ENCODE data around the gene TMPRSS4. TPM values are rescaled to one million over a fixed set of nuclear protein-coding genes. Genes with fewer than 3 reads are reported as not detected.

Gene TMPRSS4, protein sequence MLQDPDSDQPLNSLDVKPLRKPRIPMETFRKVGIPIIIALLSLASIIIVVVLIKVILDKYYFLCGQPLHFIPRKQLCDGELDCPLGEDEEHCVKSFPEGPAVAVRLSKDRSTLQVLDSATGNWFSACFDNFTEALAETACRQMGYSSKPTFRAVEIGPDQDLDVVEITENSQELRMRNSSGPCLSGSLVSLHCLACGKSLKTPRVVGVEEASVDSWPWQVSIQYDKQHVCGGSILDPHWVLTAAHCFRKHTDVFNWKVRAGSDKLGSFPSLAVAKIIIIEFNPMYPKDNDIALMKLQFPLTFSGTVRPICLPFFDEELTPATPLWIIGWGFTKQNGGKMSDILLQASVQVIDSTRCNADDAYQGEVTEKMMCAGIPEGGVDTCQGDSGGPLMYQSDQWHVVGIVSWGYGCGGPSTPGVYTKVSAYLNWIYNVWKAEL
- total RNA-seq, result not detected
- long read RNA-seq, result 0 reads

DNA sequence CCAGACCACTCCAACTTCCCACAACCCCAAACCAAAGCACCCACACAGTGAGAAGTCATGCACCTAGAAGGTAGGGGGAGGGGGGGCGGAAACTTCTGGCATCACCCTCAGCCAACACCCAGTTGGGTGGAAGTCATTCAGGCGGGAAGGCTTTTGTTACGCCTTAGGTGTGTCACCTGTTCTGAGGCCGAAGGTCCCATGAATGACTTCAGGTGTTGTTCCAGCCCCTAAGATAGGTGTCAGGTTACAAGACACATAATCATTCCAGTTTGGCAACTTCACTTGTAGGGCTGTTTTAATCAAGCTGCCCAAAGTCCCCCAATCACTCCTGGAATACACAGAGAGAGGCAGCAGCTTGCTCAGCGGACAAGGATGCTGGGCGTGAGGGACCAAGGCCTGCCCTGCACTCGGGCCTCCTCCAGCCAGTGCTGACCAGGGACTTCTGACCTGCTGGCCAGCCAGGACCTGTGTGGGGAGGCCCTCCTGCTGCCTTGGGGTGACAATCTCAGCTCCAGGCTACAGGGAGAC is at the start of gene TMPRSS4:
TSS of gene TMPRSS4 (plus strand) at position 325 of the 528 bp plus-strand sequence. CDS start 225 bp downstream, outside the sequence.
- no peak for DNase-seq (ENCODE audit: low spot score)

DNA sequence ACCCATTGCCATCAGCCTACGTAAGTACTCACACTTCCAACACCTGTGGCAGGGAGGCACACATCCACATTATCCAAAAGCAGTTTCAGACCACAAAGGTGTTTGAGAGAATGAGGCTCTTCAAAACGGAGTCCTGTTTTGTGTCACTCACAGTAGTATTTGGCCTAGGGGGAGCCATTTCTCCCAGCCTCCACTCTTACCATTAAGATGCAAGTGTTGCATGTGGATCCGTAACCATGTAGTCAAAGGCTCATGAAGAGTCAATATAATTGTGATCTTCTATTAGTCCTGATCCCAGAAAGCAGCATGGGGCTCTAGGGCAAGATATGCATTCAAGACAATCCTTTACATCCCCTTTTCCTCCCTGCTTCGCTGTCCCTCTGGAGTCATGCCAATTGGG is 49.2 kb upstream of the TMPRSS4 start:
- DNase-seq (ENCODE audit: low spot score), result no peak

DNA sequence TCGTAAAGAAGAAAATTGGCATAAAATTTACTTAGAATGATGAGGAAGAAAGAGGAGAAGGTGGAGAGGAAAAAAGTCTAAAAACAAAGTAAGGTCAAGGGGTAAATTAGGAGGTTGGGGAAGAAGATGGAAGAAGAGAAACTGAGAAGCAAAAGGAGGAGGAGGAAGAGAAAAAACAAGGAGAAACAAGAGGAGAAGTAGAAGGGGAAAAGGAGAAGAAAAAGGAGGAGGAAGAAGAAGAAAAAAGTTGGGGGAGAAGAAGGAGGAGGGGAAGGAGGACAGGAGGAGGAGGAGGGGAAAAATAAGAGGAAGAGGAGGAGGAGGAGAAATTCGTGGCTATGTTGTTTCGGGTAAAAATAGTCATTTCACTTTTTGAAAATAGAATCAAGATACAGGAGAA is 48.3 kb upstream of the TMPRSS4 start:
- DNase-seq (ENCODE audit: low spot score), result no peak

DNA sequence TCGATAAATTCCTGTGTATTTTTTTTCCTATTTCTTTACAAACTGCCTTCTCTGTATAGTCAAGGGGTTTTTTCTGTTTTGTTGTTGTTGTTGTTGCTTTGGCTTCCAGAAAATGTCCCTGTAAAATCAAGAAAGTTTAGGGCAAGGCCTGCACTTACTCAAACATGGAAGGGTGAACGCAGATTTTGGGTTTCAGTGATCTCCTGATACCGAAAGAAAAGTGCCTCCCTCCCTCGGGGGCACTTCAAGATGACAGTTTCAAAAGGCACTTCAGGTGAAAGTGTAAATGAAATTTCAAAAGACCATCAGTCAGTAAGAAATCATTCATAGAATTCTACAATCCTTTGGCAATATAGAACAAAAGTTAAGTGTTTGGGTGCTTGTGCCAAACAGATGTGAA is 43.4 kb upstream of the TMPRSS4 start:
- DNase-seq (ENCODE audit: low spot score), result no peak

DNA sequence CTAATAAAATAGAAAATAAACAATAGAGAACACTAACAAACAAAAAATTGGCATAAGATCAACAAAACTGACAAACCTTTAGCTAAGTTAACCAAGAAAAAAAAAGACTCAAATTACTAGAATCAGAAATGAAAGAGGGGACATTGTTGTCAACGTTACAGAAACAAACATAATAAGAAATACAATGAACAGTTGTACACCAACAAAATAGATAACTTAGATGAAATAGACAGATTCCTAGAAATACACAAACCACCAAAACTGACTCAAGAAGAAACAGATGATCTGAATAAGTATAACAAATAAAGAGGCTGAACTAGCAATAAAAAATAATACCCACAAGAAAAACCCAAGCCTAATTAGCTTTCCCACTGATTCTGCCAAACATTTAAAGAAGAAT is 34.7 kb upstream of the TMPRSS4 start:
- no peak for DNase-seq (ENCODE audit: low spot score)

DNA sequence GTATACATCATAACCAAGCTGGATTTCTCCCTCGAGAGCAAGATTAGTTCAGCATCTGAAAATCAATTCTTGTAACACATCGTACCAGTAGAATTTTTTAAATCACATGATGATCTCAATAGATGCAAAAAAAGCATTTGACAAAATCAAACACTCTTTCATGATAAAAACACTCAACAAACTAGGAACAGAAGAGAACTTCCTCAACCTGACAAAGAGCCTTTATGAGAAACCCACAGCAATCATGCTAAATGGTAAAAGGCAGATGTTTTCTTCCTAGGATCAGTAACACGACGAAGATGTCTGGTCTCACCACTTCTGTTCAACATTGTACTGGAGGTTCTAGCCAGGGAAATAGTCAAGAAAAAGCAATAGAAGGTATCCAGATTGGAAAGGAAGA is 34.1 kb upstream of the TMPRSS4 start:
- no peak for DNase-seq (ENCODE audit: low spot score)

DNA sequence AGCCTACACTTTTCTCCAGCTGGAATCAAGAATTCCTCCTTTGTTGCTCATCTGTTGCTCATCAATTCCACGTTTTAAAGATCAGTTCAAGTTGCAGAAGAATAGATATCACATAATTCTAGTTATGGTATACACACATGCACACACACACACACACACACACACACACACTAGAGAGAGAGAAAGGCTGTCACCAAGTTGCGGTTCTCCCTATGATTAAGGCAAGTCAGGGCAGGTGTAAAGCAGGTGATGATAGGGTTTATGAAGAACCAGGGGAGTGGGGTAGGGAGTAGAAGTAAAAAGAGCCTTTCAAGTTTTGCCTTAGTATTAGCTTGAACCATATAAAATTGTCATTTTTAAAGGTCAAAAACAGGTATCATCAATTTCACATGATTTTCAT is 31.7 kb upstream of the TMPRSS4 start:
- DNase-seq (ENCODE audit: low spot score), result no peak

DNA sequence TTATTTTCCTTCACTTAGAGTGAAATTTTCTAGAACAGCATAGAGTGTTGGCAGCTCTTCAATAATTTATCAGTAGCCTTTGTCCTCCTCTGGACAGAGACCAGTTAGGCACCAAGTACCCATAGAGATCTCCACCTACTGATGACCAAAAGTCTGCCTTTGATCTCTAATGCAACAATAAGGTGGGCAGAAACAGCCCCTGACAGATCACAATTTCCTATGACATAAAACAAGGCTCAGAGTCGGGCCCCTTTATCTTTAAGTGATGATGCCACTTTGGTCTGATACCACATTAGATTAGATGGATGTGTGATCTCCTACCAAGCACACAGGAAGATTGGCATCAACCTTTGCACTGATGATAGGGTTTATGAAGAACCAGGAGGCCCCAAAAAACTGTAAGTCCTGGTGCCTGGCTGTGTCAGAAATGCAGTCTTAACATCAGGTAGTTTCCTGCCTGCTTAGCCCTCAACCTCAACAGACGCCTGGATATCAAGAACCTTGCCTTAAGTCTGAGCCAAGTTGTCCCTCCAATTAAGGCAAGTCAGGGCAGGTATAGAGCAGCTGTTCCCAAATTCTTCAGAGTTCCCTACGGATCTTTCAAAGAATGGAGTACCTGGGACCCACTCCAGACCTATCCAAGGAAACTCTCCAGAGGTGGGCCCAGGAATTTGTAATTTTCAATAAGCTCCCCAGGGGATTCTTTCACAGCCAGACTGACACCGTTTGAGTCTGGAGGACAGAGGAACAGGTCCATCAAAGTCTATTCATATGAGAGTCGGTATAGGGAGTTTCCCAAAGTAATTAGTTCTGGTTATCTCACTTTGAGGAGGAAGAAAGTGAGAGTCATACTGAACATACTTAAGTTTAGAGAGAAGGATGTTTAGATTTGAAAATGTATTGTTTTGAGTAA is 30.6 kb upstream of the TMPRSS4 start:
- DNase-seq (ENCODE audit: low spot score), result no peak

DNA sequence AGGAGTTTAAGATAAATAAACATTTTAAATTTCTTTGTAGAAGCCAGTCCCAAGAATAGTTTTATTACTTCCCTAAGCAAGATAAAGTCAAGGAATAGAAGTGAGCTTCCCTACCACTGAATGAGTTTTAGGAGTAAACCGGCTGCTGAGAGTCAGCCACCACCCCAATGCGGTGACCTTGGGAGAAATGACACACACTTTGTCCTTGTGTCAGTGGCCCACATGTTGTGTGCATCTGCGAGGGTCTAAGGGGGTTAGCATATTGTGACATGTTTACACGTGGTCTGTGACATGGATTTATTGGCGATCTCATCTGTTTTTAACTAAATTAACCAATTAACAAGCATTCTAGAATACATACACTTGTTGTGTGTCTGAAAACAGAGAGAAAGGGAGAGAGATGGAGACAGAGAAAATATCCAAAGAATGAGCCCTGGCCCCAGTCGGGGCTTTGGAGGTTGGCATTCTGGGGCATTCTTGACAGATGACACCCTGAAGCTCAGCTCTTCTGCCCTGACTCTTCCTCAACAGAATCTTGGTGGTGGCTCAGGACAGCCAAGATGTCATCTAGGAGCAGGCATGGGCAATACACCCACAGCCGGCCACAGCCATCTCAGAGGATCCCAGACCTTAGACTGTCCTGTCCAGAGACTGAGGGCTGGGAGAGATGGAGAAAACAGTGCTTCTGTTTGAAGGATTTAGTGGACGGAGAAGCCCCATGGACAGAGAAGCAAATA is 29.7 kb upstream of the TMPRSS4 start:
- DNase-seq (ENCODE audit: low spot score), result peak; percentile 67

DNA sequence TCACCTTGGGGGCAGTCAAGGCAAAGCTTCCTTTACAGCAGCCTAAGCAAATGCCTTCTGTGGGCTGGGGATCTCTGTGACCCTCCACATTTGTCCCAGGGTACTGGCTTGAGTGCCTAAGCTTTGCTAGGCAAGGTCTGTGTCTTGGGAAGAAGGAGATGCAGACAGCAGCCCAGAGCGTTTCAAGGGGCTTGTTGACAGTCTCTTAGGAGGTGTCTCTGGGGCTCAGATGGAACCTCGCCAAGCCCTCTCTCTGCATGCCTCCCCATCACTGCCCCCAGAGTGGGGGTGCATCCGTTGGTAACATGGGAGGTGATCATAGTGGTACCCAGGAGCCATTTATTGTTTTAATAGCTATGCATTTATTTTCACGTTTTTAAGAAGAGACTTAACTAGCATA is 29.1 kb upstream of the TMPRSS4 start:
- DNase-seq (ENCODE audit: low spot score), result peak; percentile 64

DNA sequence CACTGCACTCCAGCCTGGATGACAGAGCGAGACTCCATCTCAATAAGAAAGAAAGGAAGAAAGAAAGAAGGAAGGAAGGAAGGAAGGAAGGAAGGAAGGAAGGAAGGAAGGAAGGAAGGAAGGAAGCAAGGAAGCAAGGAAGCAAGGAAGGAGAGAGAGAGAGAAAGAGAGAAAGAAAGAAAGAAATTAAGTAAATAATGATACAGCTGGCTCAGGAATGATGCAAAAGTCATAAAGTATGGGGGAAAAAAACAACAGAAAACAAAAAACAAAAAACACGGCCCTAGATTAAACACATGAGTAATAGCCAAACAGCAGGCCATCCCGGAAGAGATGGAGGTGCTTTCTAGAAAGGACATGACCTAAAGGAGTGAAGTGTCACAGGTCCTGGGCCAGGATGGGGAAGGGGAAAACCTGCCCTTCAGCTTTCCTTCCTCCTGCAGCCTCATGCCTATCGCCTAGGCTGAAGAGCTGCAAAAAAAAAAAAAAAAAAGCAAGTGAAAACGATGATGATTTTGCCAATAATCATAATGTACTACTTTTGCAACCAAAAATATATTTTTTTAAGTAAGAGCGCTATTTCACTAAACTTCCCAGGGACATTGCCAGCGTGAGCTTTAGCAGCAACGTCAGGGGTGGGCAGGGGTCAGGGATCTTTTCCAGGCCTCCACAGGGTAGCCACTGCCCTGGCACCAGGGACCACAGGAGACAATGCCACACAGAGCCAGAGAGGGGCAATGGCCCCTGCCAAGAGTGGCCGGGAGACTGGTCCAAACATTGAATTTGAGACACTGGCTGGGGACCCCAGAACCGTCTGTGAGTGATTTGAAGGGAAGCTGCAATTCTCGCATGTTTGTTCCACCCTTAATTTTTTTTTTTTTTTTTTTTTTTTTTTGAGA is 28.2 kb upstream of the TMPRSS4 start:
- peak; percentile 28 for DNase-seq (ENCODE audit: low spot score)

DNA sequence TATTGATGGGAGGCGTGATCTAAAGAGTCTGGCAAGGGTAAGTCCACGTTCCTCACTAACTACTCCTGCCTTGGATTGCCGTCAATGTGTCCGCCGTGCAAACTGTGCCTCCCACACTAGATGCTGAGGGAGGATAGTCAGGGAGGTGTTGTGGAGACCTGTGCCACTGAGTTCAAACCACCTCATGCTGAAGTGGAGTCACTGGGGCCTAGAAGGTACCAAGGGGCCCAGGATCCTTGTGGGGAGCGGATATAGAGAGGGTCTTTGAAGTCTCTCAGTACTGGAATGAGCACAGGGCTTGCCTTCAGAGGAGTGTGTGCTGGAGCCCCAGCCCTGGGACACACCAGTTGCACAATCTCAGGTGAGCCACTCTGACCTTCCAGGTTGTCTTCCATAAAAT is 27.1 kb upstream of the TMPRSS4 start:
- peak; percentile 65 for DNase-seq (ENCODE audit: low spot score)

DNA sequence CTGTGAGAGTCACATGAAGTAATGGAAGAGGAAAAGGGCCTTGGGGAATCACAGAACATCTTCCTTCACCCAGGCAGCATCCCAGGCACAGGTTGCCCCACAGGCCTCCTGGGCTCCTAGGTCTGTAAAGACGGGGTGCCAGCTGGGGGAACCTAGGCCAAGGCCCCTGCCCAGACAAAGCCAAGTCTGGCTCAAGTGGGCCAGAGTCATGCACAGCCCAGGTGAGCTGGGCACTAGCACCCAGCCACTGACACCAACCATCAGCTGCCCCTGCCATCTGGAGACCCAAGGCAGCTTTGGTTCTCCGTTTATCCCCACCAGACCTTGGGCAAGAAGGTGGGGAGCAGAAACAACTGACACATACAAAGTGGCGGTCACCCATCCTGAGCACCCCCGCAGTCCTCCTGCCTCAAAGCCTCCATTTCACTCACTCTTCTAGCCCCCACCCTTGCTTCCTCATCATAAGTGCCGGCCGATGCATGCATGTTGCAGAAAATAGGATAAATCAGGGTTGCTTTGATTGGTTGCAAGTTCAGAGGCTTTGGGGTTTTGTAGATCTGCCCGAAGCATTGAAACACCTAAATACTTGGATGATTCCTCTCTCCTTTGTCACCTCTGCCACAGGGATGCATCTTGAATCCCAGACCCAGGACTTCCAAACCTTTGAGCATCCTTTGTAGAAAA is 26.5 kb upstream of the TMPRSS4 start:
- DNase-seq (ENCODE audit: low spot score), result peak; percentile 65

DNA sequence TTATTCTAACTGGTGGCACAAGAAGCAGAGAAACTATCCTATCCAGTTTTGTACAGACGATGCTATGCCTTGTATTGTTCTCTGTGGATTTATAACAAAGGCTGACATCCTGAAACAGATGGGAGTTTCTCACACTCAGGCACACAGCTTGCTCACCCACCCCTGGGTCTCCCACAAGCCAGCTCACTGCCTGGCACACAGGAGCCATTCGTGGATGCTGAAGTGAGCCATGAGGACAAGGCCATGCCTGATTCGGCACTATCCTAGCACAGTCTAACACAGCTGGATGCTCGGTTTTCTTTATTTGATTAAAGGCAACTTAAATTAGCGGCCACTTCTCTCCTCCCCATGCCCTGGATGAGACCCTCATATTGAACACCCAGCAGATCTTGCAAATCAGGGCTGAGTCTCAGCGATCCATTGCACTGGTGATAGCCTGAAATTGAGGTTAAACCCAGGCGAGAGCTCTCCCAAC is 25.7 kb upstream of the TMPRSS4 start:
- peak; percentile 59 for DNase-seq (ENCODE audit: low spot score)

DNA sequence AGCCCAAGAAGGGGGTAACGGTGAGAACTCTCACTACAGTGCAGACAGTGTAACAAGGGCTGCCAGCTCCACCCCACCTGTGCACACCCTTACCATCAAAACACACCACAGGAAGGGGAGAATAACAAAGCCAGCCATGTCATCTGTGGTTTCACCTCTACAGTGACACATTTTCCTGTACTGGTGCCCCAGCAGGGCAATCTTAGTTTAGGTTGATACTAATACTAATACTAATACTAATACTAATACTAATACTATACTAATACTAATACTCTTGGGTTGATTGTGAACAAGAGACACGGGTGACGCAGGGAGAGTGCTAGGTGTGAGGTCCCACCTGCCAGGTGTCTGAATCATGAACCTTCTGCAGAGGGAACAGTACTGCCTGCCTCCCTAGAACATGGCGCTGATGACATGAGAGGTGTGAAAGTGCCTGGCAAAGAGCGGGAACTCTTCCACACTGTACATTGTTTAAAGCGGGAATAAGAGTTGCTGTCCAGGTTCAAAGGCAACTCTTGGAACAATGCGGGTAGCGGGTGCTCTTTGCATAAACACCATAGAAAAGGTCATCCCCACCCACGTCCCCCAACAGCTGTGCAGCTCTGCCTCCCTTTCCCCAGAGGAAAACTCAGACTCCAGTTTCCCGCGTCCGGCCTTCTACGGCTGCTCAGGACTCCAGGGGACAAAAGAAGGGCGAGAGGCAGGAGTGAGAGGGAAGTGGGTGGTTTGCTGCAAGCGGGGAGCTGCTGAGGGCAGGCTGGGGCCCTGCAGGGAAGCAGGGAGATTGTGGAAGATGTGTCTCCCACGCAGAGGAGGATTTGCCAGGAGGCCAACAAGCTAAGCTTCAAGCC is 25.0 kb upstream of the TMPRSS4 start:
- peak; percentile 47 for DNase-seq (ENCODE audit: low spot score)

DNA sequence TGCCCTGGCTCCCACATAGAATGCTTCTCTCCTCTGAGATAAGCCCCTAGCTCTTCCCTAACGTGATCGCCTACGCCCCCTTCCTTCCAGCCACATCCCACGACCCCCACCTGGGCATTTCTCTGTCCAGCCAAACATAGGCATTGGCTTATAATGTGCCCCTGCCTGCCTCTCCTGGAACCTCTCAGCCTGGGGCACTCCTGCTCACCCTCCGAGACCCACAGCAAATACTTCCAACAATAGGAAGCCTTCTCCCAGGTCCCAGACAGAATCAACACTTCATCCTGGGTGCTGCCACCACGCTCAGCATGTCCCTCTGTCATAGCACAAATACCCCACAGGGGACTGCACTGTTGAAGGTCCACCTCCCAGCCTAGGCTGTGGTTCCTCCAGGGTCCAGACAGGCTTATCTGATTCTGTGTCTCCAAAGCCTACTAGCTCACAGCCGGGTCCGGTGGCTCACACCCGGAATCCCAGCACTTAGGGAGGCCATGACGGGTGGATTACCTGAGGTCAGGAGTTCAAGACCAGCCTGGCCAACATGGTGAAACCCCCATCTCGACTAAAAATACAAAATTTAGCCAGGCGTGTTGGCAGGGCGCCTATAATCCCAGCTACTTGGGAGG is 24.2 kb upstream of the TMPRSS4 start:
- DNase-seq (ENCODE audit: low spot score), result peak; percentile 69

DNA sequence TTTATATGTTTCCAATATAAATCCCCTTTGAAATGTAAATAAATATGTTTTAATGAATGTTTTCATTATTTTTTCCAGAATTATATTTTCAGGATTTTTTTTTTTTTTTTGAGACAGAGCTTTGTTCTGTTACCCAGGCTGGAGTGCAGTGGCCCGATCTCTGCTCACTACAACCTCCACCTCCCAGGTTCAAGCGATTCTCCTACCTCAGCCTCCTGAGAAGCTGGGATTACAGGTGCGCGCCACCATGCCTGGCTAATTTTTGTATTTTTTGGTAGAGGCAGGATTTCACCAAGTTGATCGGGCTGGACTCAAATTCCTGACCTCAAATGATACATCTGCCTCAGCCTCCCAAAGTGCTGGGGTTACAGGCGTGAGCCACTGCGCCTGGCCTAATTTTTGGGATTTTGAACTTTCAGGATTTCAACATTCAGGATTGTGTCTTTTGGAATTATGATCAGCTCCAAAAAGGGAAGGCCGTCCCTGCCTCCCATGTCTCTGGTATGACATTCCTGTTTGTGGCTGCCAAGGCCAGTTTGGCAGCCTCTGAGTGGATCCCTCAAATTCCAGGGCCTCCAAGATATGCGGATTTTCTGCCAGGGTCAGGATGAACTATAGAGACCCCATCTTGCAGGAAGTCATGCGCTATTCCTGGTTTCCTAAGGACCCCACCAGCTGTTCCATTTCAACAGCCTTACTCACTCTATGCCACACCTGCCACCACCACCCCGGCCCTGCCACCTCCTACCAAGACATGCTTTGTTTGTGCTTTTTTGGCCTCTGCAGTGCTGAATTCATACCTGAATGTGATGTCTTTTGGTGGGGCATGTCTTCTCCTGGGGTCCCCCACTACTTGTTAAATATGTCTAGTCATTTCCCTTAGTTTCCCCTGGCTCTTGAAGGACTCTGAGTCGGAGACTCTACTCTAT is 21.9 kb upstream of the TMPRSS4 start:
- DNase-seq (ENCODE audit: low spot score), result peak; percentile 47
